HL-60 (cell line): ENCODE results near the gene IST1.

ENCODE experiments used
- DNase-seq, 2 experiments: peaks; one replicate each; pipeline ENCODE4 v3.0.0-alpha.2; 2010 to 2020; ENCODE audit warnings: low read depth in 1 of 2, low spot score in 1 of 2
- H3K27ac ChIP-seq: fragments of 250-450 bp; sonication (Bioruptor Pico); replicated peaks from 2 replicates; pipeline ENCODE4 v1.5.1; 2020; ENCODE audit warnings: mild to moderate bottlenecking, moderate library complexity
- H3K27me3 ChIP-seq: fragments of 250-450 bp; sonication (Bioruptor Pico); 2 replicates; pipeline ENCODE4 v1.5.1; 2021; ENCODE audit warnings: mild to moderate bottlenecking, moderate library complexity; ENCODE audit not compliant: insufficient read depth, poor library complexity, severe bottlenecking
- H3K4me3 ChIP-seq: replicated peaks from 2 replicates; pipeline ENCODE4 v1.5.1; 2011; ENCODE audit warnings: mild to moderate bottlenecking, control low read depth, low read length; ENCODE audit not compliant: insufficient read depth
- CTCF ChIP-seq: IDR thresholded peaks from one replicate; pipeline ENCODE4 v1.5.1; 2011; ENCODE audit warnings: low read length, control low read depth, inconsistent platforms; ENCODE audit not compliant: insufficient read depth
- GABPA ChIP-seq: IDR thresholded peaks from 2 replicates; pipeline ENCODE4 v1.6.1; 2012; ENCODE audit warnings: low read depth
- POLR2AphosphoS5 ChIP-seq: IDR thresholded peaks from 2 replicates; pipeline ENCODE4 v1.6.1; 2012; ENCODE audit warnings: low read depth
- REST ChIP-seq: IDR thresholded peaks from 2 replicates; pipeline ENCODE4 v1.6.1; 2012; ENCODE audit warnings: low read depth; ENCODE audit not compliant: insufficient replicate concordance
- SPI1 ChIP-seq: IDR thresholded peaks from 2 replicates; pipeline ENCODE4 v1.6.1; 2012; ENCODE audit warnings: low read depth, mild to moderate bottlenecking, borderline replicate concordance

The IST1 gene

GRCh38 chr16:71954180-71954579, 58.8 kb downstream of the IST1 start:
- no peak for TF ChIP-seq SPI1
- TF ChIP-seq CTCF: no peak
- TF ChIP-seq GABPA: no peak
- TF ChIP-seq POLR2AphosphoS5: no peak
- H3K4me3 ChIP-seq: no peak overlapping the region
- no peak overlapping the region for H3K27ac ChIP-seq
- no peak for DNase-seq
- no peaks in the 10 kb centered on the region for H3K27me3 ChIP-seq

DNA sequence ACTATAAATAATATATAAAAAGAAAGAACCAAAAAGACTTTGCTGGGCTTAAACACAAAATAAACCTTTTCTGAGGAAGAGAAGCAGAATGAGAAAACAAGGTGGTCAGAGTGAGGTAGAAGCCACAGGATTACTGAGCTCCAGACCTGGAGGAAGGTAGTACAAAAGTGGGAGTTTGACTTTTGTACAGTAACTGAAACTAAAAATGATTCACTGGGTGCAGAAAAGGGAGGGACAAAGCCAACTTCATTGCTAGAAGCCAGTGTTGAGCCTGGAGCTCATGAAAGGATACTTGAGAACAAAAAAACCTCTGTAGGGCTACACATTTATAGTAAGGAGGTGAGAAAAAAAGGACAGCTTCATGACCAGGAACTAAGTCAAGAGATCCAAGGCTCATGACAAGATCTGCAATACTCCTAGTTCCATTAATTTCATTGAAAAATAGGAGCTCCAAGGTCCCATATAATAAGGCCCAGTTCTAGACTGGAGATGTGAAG, 59.4 kb downstream of the IST1 start:
- Histone ChIP-seq H3K4me3 (no peak overlapping the region), H3K27me3 (no peaks in the 10 kb centered on the region), H3K27ac (no peak overlapping the region)
- TF ChIP-seq SPI1 (no peak), GABPA (no peak), REST (no peak), CTCF (no peak), POLR2AphosphoS5 (no peak)
- no peak for DNase-seq

DNA sequence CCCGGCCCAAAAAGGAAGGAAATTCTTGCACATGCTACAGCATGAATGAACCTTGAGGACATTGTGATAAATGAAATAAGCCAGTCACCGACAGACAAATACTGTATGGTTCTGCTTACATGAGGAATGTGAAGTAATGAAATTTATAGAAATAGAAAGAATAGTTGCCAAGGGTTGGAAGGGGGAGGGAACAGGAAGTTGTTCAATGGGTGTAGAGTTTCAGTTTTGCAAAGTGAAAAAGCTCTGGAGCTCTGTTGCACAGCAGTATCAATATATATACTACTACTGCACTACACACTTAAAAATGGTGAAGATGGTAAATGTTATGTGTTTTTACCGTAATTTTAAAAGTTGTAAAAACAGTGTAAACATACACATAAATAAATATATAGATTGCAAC, 61.2 kb downstream of the IST1 start:
- Histone ChIP-seq H3K27ac (no peak overlapping the region), H3K4me3 (no peak overlapping the region), H3K27me3 (no peaks in the 10 kb centered on the region)
- no peak for DNase-seq
- TF ChIP-seq SPI1 (no peak), REST (no peak), GABPA (no peak)

GRCh38 chr16:71961066-71962039, 66.0 kb downstream of the IST1 start:
- H3K27me3 ChIP-seq: no peaks in the 10 kb centered on the region
- DNase-seq: peak; percentile 45 to 81

More at GRCh38 chr16:71961066-71962039, 66.0 kb downstream of the IST1 start:
- Histone ChIP-seq H3K4me3 (no peak overlapping the region), H3K27ac (no peak overlapping the region)
- TF ChIP-seq REST (no peak), POLR2AphosphoS5 (no peak), CTCF (peak; percentile 83)
